ENCODE measurements around the gene APH1B.

Gene APH1B

GRCh38 chr15:63251701-63252100 is 25.7 kb upstream of the APH1B start:
- Histone ChIP-seq H3K36me3 (ENCODE audit: control insufficient read depth in 1 of 2, insufficient read depth in 2 of 2, low read length in 2 of 2) (peaks cover 0 to 21% of the 10 kb centered on the region in 2 donors), H3K9me3 (ENCODE audit: control insufficient read depth in 1 of 2, low read length in 2 of 2) (no peaks in the 10 kb centered on the region), H3K27me3 (ENCODE audit: control insufficient read depth in 1 of 2, insufficient read depth in 2 of 2, low read length in 2 of 2) (no peaks in the 10 kb centered on the region), H3K4me1 (ENCODE audit: control insufficient read depth in 1 of 2, insufficient read depth in 2 of 2, low read length in 2 of 2) (no peaks in the 10 kb centered on the region), H3K27ac (ENCODE audit: low read depth, low read length) (no peak overlapping the region), H3K9ac (ENCODE audit: low read depth in 1 of 2, low read length in 2 of 2) (no peak overlapping the region), H3K4me3 (ENCODE audit: low read depth in 1 of 2, low read length in 2 of 2) (no peak overlapping the region)

GRCh38 chr15:63252292-63252691 is 25.1 kb upstream of the APH1B start:
- H3K4me3 ChIP-seq (ENCODE audit: low read depth in 1 of 2, low read length in 2 of 2), result no peak overlapping the region
- H3K36me3 ChIP-seq (ENCODE audit: control insufficient read depth in 1 of 2, insufficient read depth in 2 of 2, low read length in 2 of 2), result peaks cover 0 to 20% of the 10 kb centered on the region in 2 donors
- H3K9me3 ChIP-seq (ENCODE audit: control insufficient read depth in 1 of 2, low read length in 2 of 2), result no peaks in the 10 kb centered on the region
- no peaks in the 10 kb centered on the region for H3K4me1 ChIP-seq (ENCODE audit: control insufficient read depth in 1 of 2, insufficient read depth in 2 of 2, low read length in 2 of 2)
- no peak overlapping the region for H3K27ac ChIP-seq (ENCODE audit: low read depth, low read length)
- no peaks in the 10 kb centered on the region for H3K27me3 ChIP-seq (ENCODE audit: control insufficient read depth in 1 of 2, insufficient read depth in 2 of 2, low read length in 2 of 2)
- no peak overlapping the region for H3K9ac ChIP-seq (ENCODE audit: low read depth in 1 of 2, low read length in 2 of 2)

- no peak overlapping the region for H3K27ac ChIP-seq (ENCODE audit: low read depth, low read length)
- H3K9ac ChIP-seq (ENCODE audit: low read depth in 1 of 2, low read length in 2 of 2), result no peak overlapping the region
- H3K4me1 ChIP-seq (ENCODE audit: control insufficient read depth in 1 of 2, insufficient read depth in 2 of 2, low read length in 2 of 2), result no peaks in the 10 kb centered on the region
- H3K27me3 ChIP-seq (ENCODE audit: control insufficient read depth in 1 of 2, insufficient read depth in 2 of 2, low read length in 2 of 2), result no peaks in the 10 kb centered on the region
- H3K36me3 ChIP-seq (ENCODE audit: control insufficient read depth in 1 of 2, insufficient read depth in 2 of 2, low read length in 2 of 2), result peaks cover 4 to 34% of the 10 kb centered on the region in 2 donors
- no peak overlapping the region for H3K4me3 ChIP-seq (ENCODE audit: low read depth in 1 of 2, low read length in 2 of 2)
- H3K9me3 ChIP-seq (ENCODE audit: control insufficient read depth in 1 of 2, low read length in 2 of 2), result no peaks in the 10 kb centered on the region
These were observed 22.4 kb upstream of the APH1B start for GRCh38 chr15:63254991-63255390.

GRCh38 chr15:63255489-63255990 is 21.9 kb upstream of the APH1B start:
- H3K9ac ChIP-seq (ENCODE audit: low read depth in 1 of 2, low read length in 2 of 2), result no peak overlapping the region
- H3K36me3 ChIP-seq (ENCODE audit: control insufficient read depth in 1 of 2, insufficient read depth in 2 of 2, low read length in 2 of 2), result peaks cover 4 to 34% of the 10 kb centered on the region in 2 donors
- H3K9me3 ChIP-seq (ENCODE audit: control insufficient read depth in 1 of 2, low read length in 2 of 2), result no peaks in the 10 kb centered on the region
- H3K27ac ChIP-seq (ENCODE audit: low read depth, low read length), result no peak overlapping the region
- no peak overlapping the region for H3K4me3 ChIP-seq (ENCODE audit: low read depth in 1 of 2, low read length in 2 of 2)
- H3K27me3 ChIP-seq (ENCODE audit: control insufficient read depth in 1 of 2, insufficient read depth in 2 of 2, low read length in 2 of 2), result no peaks in the 10 kb centered on the region
- no peaks in the 10 kb centered on the region for H3K4me1 ChIP-seq (ENCODE audit: control insufficient read depth in 1 of 2, insufficient read depth in 2 of 2, low read length in 2 of 2)

- H3K4me1 ChIP-seq (ENCODE audit: control insufficient read depth in 1 of 2, insufficient read depth in 2 of 2, low read length in 2 of 2), result no peaks in the 10 kb centered on the region
- H3K4me3 ChIP-seq (ENCODE audit: low read depth in 1 of 2, low read length in 2 of 2), result no peak overlapping the region
- no peaks in the 10 kb centered on the region for H3K27me3 ChIP-seq (ENCODE audit: control insufficient read depth in 1 of 2, insufficient read depth in 2 of 2, low read length in 2 of 2)
- H3K27ac ChIP-seq (ENCODE audit: low read depth, low read length), result no peak overlapping the region
- H3K36me3 ChIP-seq (ENCODE audit: control insufficient read depth in 1 of 2, insufficient read depth in 2 of 2, low read length in 2 of 2), result peaks cover 4 to 35% of the 10 kb centered on the region in 2 donors
- H3K9me3 ChIP-seq (ENCODE audit: control insufficient read depth in 1 of 2, low read length in 2 of 2), result no peaks in the 10 kb centered on the region
- no peak overlapping the region for H3K9ac ChIP-seq (ENCODE audit: low read depth in 1 of 2, low read length in 2 of 2)
These were observed 20.8 kb upstream of the APH1B start for GRCh38 chr15:63256433-63257274.

GRCh38 chr15:63258658-63259057 is 18.7 kb upstream of the APH1B start:
- H3K36me3 ChIP-seq (ENCODE audit: control insufficient read depth in 1 of 2, insufficient read depth in 2 of 2, low read length in 2 of 2), result peaks cover 6 to 40% of the 10 kb centered on the region in 2 donors

GRCh38 chr15:63260791-63261190 is 16.6 kb upstream of the APH1B start:
- Histone ChIP-seq H3K4me3 (ENCODE audit: low read depth in 1 of 2, low read length in 2 of 2) (no peak overlapping the region), H3K27me3 (ENCODE audit: control insufficient read depth in 1 of 2, insufficient read depth in 2 of 2, low read length in 2 of 2) (no peaks in the 10 kb centered on the region), H3K9me3 (ENCODE audit: control insufficient read depth in 1 of 2, low read length in 2 of 2) (no peaks in the 10 kb centered on the region), H3K4me1 (ENCODE audit: control insufficient read depth in 1 of 2, insufficient read depth in 2 of 2, low read length in 2 of 2) (peaks cover 0 to 9% of the 10 kb centered on the region in 2 donors), H3K9ac (ENCODE audit: low read depth in 1 of 2, low read length in 2 of 2) (no peak overlapping the region), H3K27ac (ENCODE audit: low read depth, low read length) (no peak overlapping the region), H3K36me3 (ENCODE audit: control insufficient read depth in 1 of 2, insufficient read depth in 2 of 2, low read length in 2 of 2) (peaks cover 6 to 44% of the 10 kb centered on the region in 2 donors)

More at GRCh38 chr15:63258658-63259057, 18.7 kb upstream of the APH1B start:
- no peaks in the 10 kb centered on the region for H3K4me1 ChIP-seq (ENCODE audit: control insufficient read depth in 1 of 2, insufficient read depth in 2 of 2, low read length in 2 of 2)
- no peaks in the 10 kb centered on the region for H3K27me3 ChIP-seq (ENCODE audit: control insufficient read depth in 1 of 2, insufficient read depth in 2 of 2, low read length in 2 of 2)
- no peaks in the 10 kb centered on the region for H3K9me3 ChIP-seq (ENCODE audit: control insufficient read depth in 1 of 2, low read length in 2 of 2)
- no peak overlapping the region for H3K4me3 ChIP-seq (ENCODE audit: low read depth in 1 of 2, low read length in 2 of 2)
- no peak overlapping the region for H3K9ac ChIP-seq (ENCODE audit: low read depth in 1 of 2, low read length in 2 of 2)
- no peak overlapping the region for H3K27ac ChIP-seq (ENCODE audit: low read depth, low read length)

- no peaks in the 10 kb centered on the region for H3K9me3 ChIP-seq (ENCODE audit: control insufficient read depth in 1 of 2, low read length in 2 of 2)
- no peak overlapping the region for H3K27ac ChIP-seq (ENCODE audit: low read depth, low read length)
- H3K4me3 ChIP-seq (ENCODE audit: low read depth in 1 of 2, low read length in 2 of 2), result no peak overlapping the region
- H3K36me3 ChIP-seq (ENCODE audit: control insufficient read depth in 1 of 2, insufficient read depth in 2 of 2, low read length in 2 of 2), result peaks cover 6 to 44% of the 10 kb centered on the region in 2 donors
- H3K9ac ChIP-seq (ENCODE audit: low read depth in 1 of 2, low read length in 2 of 2), result no peak overlapping the region
- H3K27me3 ChIP-seq (ENCODE audit: control insufficient read depth in 1 of 2, insufficient read depth in 2 of 2, low read length in 2 of 2), result no peaks in the 10 kb centered on the region
- H3K4me1 ChIP-seq (ENCODE audit: control insufficient read depth in 1 of 2, insufficient read depth in 2 of 2, low read length in 2 of 2), result peaks cover 0 to 9% of the 10 kb centered on the region in 2 donors
These were observed 16.1 kb upstream of the APH1B start for GRCh38 chr15:63261311-63261710.

- peaks cover 5 to 36% of the 10 kb centered on the region in 2 donors for H3K36me3 ChIP-seq (ENCODE audit: control insufficient read depth in 1 of 2, insufficient read depth in 2 of 2, low read length in 2 of 2)
- H3K27me3 ChIP-seq (ENCODE audit: control insufficient read depth in 1 of 2, insufficient read depth in 2 of 2, low read length in 2 of 2), result no peaks in the 10 kb centered on the region
- H3K9me3 ChIP-seq (ENCODE audit: control insufficient read depth in 1 of 2, low read length in 2 of 2), result no peaks in the 10 kb centered on the region
- H3K9ac ChIP-seq (ENCODE audit: low read depth in 1 of 2, low read length in 2 of 2), result no peak overlapping the region
- H3K4me3 ChIP-seq (ENCODE audit: low read depth in 1 of 2, low read length in 2 of 2), result no peak overlapping the region
- peaks cover 0 to 9% of the 10 kb centered on the region in 2 donors for H3K4me1 ChIP-seq (ENCODE audit: control insufficient read depth in 1 of 2, insufficient read depth in 2 of 2, low read length in 2 of 2)
- H3K27ac ChIP-seq (ENCODE audit: low read depth, low read length), result no peak overlapping the region
These were observed 13.9 kb upstream of the APH1B start for GRCh38 chr15:63263519-63263918.

GRCh38 chr15:63264688-63265293 is 12.6 kb upstream of the APH1B start:
- H3K27me3 ChIP-seq (ENCODE audit: control insufficient read depth in 1 of 2, insufficient read depth in 2 of 2, low read length in 2 of 2), result no peaks in the 10 kb centered on the region
- H3K9me3 ChIP-seq (ENCODE audit: control insufficient read depth in 1 of 2, low read length in 2 of 2), result no peaks in the 10 kb centered on the region
- no peak overlapping the region for H3K9ac ChIP-seq (ENCODE audit: low read depth in 1 of 2, low read length in 2 of 2)
- H3K36me3 ChIP-seq (ENCODE audit: control insufficient read depth in 1 of 2, insufficient read depth in 2 of 2, low read length in 2 of 2), result peaks cover 2 to 30% of the 10 kb centered on the region in 2 donors
- peaks cover 0 to 9% of the 10 kb centered on the region in 2 donors for H3K4me1 ChIP-seq (ENCODE audit: control insufficient read depth in 1 of 2, insufficient read depth in 2 of 2, low read length in 2 of 2)
- no peak overlapping the region for H3K27ac ChIP-seq (ENCODE audit: low read depth, low read length)
- H3K4me3 ChIP-seq (ENCODE audit: low read depth in 1 of 2, low read length in 2 of 2), result no peak overlapping the region
